Prostate gland (tissue), 2 donors: ENCODE data around the gene BEAN1. TPM values are rescaled to one million over a fixed set of nuclear protein-coding genes. Genes with fewer than 3 reads are reported as not detected.

ENCODE experiments used
- DNase-seq: peaks from one replicate; pipeline ENCODE4 v3.0.0-alpha.2; 2019; ENCODE audit warnings: low spot score
- H3K27ac ChIP-seq, 2 donors: fragments of 200-600 bp; sonication (generic); 2 replicates each; pipeline ENCODE4 v1.5.1; 2017 to 2019
- H3K27me3 ChIP-seq: fragments of 200-600 bp; sonication (generic); replicated peaks from 2 replicates; pipeline ENCODE4 v1.5.1; 2019; ENCODE audit not compliant: insufficient read depth
- H3K36me3 ChIP-seq, 2 donors: fragments of 200-600 bp; sonication (generic); 1 replicate in 1 of 2; 2 replicates in 1 of 2; pipeline versions ENCODE4 v1.5.1 to v1.8.1; 2017 to 2019
- H3K4me1 ChIP-seq: fragments of 200-600 bp; sonication (generic); replicated peaks from 2 replicates; pipeline ENCODE4 v1.5.1; 2019
- H3K4me3 ChIP-seq, 2 donors: fragments of 200-600 bp; sonication (generic); 2 replicates each; pipeline ENCODE4 v1.5.1; 2017 to 2019
- H3K9me3 ChIP-seq: fragments of 200-600 bp; sonication (generic); 2 replicates; pipeline ENCODE4 v1.5.1; 2017
- POLR2A ChIP-seq: fragments of 450-650 bp; IDR thresholded peaks from one replicate; pipeline ENCODE4 v1.6.1; 2016; ENCODE audit warnings: antibody characterized with exemption, mild to moderate bottlenecking
- POLR2AphosphoS5 ChIP-seq: sonication (generic); formaldehyde crosslinking; IDR thresholded peaks from one replicate; pipeline ENCODE4 v1.6.1; 2017; ENCODE audit warnings: antibody characterized with exemption
- WGBS: methylation state at CpG from one replicate; pipeline ENCODE4 v1.1.5; 2018; 5-methylcytosine and 5-hydroxymethylcytosine counted together
- intact Hi-C: fragments of 100-400 bp; cut with DNase I; formaldehyde crosslinking; loops from one replicate; pipeline ENCODE4 v1.14.2; 2022
- total RNA-seq, 2 donors: library from RNA; depleted of rRNA; stranded (reverse); fragments of >200 nt; gene quantifications; one replicate each; pipeline ENCODE4 v1.1.0, GENCODE V29; 2016
- TF ChIP-seq, protein P1 (sequence below), 4 experiments: fragments of 200-600 bp in 2 of 4; fragments of 450-650 bp in 2 of 4; sonication (generic) in 2 of 4; IDR thresholded peaks; 1 replicate in 3 of 4; 2 replicates in 1 of 4; pipeline ENCODE4 v1.5.1; 2016 to 2019; ENCODE audit warnings: antibody characterized with exemption in 4 of 4, mild to moderate bottlenecking in 2 of 4, moderate library complexity in 2 of 4

BEAN1 gene
- total RNA-seq, 2 donors from 2014 or later, result 0.14 to 0.51 TPM

DNA sequence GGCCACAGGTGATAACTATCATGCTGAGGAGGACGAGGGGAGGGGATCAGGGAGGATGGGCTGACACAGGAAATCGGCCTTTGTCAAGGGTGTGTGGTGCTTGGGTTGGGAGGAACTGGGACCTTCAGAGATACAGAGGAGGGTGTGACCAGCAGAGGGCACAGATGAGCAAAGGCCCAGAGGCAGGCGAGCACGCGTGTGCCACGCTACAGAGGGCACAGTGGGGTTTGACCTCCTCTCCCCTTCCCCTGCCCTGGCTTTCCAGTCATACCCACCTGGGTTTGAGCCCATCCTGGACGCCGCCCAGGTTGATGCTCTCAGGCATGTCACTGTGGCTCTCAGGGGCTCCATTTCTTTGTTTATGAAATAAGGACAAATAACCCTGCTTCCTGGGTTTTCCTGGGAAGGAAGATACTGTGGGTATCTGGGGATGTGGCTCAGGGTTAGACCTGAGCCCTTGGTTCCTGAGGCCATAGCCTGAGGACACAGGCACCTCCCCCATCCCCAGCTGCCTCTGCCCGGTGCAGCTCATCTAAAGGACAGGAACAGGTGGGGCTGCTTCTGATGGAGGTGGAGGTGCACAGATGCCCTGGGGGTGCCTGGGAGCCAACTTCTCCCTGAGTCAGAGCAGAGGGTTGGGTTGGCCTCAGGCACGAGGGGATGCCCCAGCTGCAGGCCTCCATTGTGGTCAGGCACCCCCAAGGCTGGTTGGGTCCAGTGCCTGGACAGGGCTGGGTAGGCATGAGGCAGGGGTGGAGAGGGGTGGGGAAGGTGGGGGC is 51.8 kb downstream of the BEAN1 start:
- WGBS, result 58% methylated on average over 10 of the region's 10 CpGs
- TF ChIP-seq, protein P1, sequence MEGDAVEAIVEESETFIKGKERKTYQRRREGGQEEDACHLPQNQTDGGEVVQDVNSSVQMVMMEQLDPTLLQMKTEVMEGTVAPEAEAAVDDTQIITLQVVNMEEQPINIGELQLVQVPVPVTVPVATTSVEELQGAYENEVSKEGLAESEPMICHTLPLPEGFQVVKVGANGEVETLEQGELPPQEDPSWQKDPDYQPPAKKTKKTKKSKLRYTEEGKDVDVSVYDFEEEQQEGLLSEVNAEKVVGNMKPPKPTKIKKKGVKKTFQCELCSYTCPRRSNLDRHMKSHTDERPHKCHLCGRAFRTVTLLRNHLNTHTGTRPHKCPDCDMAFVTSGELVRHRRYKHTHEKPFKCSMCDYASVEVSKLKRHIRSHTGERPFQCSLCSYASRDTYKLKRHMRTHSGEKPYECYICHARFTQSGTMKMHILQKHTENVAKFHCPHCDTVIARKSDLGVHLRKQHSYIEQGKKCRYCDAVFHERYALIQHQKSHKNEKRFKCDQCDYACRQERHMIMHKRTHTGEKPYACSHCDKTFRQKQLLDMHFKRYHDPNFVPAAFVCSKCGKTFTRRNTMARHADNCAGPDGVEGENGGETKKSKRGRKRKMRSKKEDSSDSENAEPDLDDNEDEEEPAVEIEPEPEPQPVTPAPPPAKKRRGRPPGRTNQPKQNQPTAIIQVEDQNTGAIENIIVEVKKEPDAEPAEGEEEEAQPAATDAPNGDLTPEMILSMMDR (IDR thresholded peaks at IDR 0.05), result peak; percentile 18 to 78 (median 60)
- TF ChIP-seq POLR2A (no peak), POLR2AphosphoS5 (peak; percentile 28)

DNA sequence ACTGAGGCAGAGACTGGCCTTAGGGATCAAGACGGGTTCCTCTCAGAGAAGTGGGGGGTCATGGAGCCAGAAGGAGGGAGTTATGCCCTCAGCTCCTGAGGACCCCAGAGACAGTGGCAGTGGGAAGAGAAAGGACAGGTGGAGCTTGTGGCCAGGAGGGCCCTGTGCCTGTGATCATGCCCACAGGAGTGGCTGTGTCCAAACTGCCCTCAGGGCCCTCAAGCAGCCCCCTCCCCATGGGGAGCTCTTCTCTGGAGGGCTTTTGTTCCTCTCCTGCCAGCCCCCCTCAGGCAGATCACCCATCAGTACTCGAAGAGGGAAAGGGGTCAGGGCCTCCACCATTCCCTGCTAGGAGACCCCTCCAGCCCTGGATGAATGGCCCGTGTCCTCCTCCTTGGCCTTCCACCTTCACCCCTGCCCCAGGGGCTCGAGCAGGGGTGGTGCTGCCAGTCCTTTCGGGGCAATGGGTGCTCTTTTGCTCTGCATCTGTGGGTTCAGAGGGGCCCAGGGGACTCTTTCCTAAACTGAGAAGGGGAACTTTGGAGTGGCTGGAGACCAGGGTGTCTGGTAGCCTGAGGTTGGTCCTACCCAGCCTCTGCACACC is 52.7 kb downstream of the BEAN1 start:
- intact Hi-C loops, result loop anchor here (5.0 kb wide), 3 partner anchors 38 to 173 kb away; partner anchors contain the start of genes CKLF and TK2
- Histone ChIP-seq H3K4me3 (no peak overlapping the region), H3K9me3 (no peaks in the 10 kb centered on the region), H3K27me3 (no peaks in the 10 kb centered on the region), H3K4me1 (no peaks in the 10 kb centered on the region), H3K36me3 (no peaks in the 10 kb centered on the region), H3K27ac (no peak overlapping the region)
- DNase-seq, result no peak
- TF ChIP-seq, protein P1 (IDR thresholded peaks at IDR 0.05), result no peak
- TF ChIP-seq POLR2A, result no peak
- no peak for TF ChIP-seq POLR2AphosphoS5
- WGBS, result 90% methylated on average over 5 of the region's 5 CpGs

More for the DNA sequence above, 51.8 kb downstream of the BEAN1 start:
- Histone ChIP-seq H3K4me3 (no peak overlapping the region), H3K27me3 (no peaks in the 10 kb centered on the region), H3K4me1 (no peaks in the 10 kb centered on the region), H3K36me3 (no peaks in the 10 kb centered on the region), H3K9me3 (no peaks in the 10 kb centered on the region), H3K27ac (no peak overlapping the region)
- peak; percentile 68 for DNase-seq
- intact Hi-C loops, result loop anchor here (5.0 kb wide), 2 partner anchors 73 to 173 kb away; partner anchors contain the start of genes CKLF and TK2

DNA sequence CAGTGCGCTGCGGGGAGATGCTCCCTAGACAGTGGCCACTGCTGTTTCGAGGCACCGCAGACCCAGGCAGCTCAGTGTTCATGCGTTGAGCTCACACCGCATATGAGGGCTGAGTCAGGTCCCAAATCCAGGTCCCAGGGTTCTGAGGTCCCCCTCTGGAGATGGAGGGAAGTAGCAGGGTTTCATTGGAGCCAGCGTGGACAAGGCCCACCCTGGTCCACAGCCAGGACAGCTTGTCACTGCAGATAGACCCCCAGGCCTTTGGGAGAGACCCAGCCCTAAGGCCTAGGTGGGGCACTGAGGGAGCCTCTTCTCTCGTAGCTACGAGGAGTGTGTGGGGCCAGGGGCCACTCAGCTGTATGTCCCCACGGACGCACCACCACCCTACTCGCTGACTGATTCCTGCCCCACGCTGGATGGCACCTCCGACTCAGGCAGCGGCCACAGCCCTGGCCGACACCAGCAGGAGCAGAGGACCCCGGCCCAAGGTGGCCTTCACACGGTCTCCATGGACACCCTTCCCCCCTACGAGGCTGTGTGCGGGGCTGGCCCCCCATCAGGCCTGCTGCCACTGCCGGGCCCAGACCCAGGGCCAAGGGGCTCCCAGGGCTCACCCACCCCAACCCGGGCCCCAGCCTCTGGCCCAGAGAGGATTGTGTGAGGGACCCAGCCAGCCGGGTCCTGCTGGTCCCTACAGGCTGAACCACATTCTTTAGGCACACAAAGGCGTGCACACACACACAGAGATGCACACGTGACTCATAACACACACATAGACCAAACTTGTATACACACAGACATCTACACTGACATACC is 53.4 kb downstream of the BEAN1 start:
- 73% methylated on average over 24 of the region's 25 CpGs for WGBS
- Histone ChIP-seq H3K4me1 (no peaks in the 10 kb centered on the region), H3K27ac (no peak overlapping the region), H3K27me3 (no peaks in the 10 kb centered on the region), H3K4me3 (no peak overlapping the region), H3K36me3 (no peaks in the 10 kb centered on the region), H3K9me3 (no peaks in the 10 kb centered on the region)
- DNase-seq, result no peak
- intact Hi-C loops, result loop anchor here (5.0 kb wide), 1 partner anchor 37 kb away; no protein-coding TSS in a partner anchor
- TF ChIP-seq POLR2A (no peak), POLR2AphosphoS5 (no peak)
- TF ChIP-seq, protein P1 (IDR thresholded peaks at IDR 0.05), result no peak

DNA sequence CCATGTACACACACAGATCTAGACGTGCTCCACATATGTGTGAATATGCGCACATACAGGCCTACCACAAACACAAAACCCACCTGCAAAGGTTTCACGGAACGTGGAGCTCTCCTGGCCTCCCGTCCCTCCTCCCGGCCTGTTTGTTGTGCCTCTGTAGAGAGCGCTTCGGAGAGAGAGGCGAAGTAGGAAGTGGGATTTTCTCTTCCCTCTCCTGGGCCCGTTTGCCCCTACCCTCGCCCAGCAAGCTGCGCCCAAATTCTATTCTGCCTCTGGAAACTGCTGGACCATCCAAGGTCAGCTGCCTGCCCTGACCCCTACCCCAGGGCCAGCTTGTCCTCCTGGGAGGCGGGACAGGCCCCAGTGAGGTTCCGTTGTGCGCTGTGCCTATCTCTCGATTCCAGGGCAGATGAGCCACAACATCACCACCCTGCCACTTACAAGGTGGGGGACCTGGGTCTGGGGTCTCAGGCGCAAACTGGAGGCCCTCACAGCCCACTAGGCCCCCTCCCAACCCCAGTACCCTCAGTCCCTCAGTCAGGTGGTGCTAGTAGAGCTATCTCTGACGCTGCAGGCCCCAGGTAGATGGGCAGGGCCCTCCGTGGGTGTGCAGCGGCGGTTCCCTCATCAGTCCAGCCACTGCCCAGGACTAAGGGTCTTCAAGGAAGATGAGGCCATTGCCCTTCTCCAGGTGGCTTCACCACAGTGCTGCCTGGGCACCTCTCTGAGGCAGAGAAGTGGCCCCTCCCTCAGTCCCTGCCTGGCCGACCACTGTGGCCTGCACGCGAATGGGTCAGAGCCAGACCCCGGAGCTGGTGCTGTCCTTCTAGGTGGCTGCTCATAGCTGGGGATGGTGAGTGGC is 54.2 kb downstream of the BEAN1 start:
- 81% methylated on average over 23 of the region's 25 CpGs for WGBS
- TF ChIP-seq POLR2AphosphoS5 (no peak), POLR2A (no peak)
- TF ChIP-seq, protein P1 (IDR thresholded peaks at IDR 0.05), result no peak
- Histone ChIP-seq H3K27ac (no peak overlapping the region), H3K4me1 (no peaks in the 10 kb centered on the region), H3K36me3 (no peaks in the 10 kb centered on the region), H3K27me3 (no peaks in the 10 kb centered on the region), H3K4me3 (no peak overlapping the region), H3K9me3 (no peaks in the 10 kb centered on the region)
- intact Hi-C loops, result loop anchor here (5.0 kb wide), 1 partner anchor 36 kb away; no protein-coding TSS in a partner anchor
- no peak for DNase-seq
